Activated CD4-positive, alpha-beta T cell treated with anti-CD3 and anti-CD28 coated beads, Interleukin-2, amount 50 U/mL, for 16 hours (primary cell): ENCODE data around the gene TMED8.
"Not testable (repeated sequence)": the region's sequence is repeated elsewhere in the genome, so short reads cannot be mapped to it uniquely, and the experiment has no call there.

Experiments
- DNase-seq: peaks from one replicate; pipeline ENCODE4 v3.0.0-alpha.2; 2020

Gene TMED8

DNA sequence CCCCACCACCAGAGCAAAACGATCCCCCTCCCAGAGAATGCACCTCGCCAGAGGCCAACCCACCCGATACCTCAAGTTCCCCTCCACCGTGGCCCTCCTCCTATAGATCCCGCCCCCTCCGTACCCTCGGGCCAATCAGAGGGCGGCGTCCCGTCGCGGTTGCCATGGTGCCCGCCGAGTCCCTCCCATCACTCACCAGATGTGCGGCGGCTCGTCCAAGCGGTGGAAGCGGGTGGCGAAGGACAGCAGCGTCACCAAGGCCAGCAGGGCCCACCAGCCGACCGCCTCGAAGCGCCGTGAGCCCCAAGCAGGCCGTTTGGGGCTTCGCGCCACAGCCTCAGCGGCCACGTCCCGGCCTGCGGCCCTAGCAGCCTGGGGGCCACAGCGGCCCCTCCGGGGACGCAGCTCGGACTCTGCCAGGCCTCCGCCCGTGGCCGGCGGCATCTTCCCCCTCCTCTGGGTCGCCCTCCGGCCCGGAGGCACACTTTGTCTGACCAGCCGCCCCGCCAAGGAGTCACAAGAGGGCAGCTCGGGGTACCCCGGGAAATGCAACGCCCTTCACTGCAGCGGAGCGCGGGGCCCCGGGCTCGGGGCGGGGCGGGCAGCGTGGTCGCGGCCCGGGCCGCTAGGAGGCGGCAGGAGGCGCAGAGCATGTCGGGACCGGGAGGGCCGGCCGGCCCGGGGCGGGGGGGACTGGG lies 56.5 kb downstream of the TMED8 start, which contains the start of gene POMT2:
POMT2 (minus strand) TSS at position 646 of the 698 bp plus-strand sequence; CDS start at position 444, 202 bp downstream.
- DNase-seq = peak; percentile 93

DNA sequence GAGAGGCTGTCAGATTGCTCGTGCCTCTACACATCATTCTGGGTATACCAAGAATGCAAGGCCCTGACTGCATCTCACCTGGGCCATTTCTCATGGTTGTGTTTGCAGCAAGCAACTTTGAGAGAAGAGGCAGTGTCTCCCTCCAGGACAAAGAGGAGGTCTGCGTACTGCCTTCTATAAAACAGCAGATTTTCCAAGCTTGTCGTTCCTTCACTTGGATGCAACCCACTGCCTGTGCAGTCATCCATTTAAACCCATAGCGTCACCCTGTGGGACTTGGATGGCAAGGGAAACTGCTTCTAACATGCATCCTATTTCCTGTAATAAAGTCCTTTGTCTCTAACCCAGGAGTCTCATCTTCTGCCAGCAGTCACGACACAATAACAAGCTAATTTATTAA lies 57.5 kb downstream of the TMED8 start:
- DNase-seq = no peak

DNA sequence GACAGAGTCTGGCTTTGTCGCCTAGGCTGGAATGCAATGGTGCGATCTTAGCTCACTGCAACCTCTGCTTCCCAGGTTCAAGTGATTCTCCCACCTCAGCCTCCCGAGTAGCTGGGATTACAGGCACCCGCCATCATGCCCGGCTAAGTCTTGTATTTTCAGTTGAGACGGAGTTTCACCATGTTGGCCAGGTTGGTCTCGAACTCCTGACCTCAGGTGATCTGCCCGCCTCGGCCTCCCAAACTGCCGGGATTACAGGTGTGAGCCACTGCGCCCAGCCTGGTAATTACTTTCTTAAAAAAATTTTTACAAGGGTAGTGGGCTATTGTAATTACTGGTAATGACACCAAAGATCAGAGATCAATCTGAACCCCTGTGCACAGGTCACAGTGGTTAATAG lies 58.1 kb downstream of the TMED8 start:
- DNase-seq = not testable (repeated sequence)

- no peak for DNase-seq
Observed at GRCh38 chr14:77318006-77318553, 58.8 kb downstream of the TMED8 start.

- DNase-seq = no peak
Observed at GRCh38 chr14:77316872-77317301, 60.0 kb downstream of the TMED8 start.

GRCh38 chr14:77316195-77316505 lies 60.7 kb downstream of the TMED8 start:
- DNase-seq = no peak

DNA sequence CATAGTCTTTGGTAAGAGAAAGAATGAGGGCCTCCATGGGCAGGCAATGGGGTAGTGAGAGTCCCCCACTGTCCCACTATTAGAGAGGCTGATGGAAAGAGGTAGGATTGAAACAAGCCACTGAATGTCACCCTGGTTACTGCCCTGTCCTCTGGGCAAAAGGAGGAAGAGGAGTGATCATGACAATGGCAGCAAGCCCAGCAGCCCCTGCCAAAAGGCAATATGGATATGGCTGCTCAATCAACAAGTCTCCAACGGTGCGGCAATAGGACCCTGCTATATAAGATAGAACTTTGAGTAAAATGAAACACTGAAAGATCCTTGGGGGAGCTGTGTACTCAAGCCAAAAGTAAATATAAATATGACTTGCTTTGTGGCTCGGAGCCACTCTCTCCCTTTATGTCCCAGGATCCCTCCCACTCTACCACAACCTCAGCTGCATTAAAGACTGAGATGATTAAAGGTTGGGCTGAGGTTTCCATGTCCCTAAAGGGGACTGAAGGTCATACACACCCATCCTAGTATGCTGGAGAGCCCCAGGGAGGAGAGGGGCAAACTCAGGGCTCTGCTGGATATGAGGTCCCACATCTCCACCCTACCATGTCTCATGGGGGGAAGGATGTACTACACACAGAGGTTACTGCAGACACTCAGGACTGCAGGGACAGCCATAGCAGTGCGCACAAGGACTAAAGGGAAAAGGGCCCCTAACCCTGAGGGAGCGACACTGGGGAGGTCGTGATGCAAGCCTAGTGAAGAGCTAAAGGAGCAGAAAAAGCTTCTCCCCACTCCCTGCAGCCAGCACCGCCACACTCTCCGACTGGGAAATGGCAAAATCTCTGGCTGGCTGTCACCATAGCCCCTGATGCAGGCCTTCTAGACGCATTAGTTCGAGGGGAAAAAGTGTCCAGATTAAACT lies 62.1 kb downstream of the TMED8 start:
- DNase-seq = no peak

- no peak for DNase-seq
Observed at GRCh38 chr14:77314043-77314442, 62.9 kb downstream of the TMED8 start.

- no peak for DNase-seq
Observed at GRCh38 chr14:77313371-77313770, 63.5 kb downstream of the TMED8 start.

- no peak for DNase-seq
Observed at GRCh38 chr14:77311217-77311616, 65.7 kb downstream of the TMED8 start.

GRCh38 chr14:77310026-77310425 lies 66.9 kb downstream of the TMED8 start:
- no peak for DNase-seq

- DNase-seq = no peak
Observed at GRCh38 chr14:77309131-77309530, 67.8 kb downstream of the TMED8 start.

DNA sequence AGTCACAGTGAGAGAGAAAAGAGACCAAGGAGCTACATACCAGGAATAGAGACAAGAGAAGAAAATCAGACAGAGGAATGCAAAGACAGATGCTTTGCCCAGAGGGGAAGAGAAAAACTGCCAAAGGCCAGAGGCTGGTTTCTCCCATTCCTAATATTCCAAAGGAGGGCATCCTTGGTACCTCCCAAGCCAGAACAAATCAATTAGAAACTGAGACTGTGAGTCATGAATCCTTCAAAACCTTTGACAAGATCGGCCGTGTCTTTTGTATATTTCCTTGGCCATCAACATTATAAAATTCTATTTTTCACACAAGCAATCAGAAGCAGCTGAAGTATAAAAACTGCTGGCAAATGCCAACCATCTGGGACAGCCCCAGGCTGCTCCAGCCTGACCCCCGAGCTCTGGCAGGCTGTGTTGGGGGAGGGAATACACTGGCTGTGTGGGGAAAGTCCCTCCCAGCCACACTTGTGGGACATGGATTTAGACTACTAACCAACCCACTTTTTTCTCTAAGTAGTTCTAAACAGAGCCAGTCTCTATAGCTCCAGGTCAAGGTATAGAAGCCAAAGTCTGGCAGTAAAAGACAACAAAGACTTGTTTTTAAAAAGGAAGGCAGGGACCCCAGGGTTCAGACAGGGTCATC lies 69.9 kb downstream of the TMED8 start:
- peak; percentile 25 for DNase-seq

GRCh38 chr14:77306416-77306815 lies 70.5 kb downstream of the TMED8 start:
- no peak for DNase-seq

DNA sequence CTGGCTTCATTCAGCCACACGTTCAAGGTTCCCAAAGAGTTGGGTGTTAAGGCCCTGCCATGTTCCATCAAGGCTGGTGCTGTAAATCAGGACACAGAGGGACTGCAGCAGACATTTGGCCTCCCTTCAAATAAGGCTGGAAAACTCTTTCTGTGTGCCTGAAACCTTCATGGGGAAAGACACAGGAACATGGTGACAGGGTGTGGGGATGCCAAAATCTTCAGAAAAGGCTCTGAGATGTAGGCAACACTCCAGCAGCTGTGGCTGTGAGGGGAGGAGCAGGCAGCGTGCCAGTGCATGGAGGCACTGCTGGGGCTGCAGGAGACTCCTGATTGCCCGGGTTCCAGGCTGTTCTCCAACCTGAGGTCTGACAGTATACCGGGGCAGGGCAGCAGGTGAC lies 71.2 kb downstream of the TMED8 start:
- DNase-seq = no peak

DNA sequence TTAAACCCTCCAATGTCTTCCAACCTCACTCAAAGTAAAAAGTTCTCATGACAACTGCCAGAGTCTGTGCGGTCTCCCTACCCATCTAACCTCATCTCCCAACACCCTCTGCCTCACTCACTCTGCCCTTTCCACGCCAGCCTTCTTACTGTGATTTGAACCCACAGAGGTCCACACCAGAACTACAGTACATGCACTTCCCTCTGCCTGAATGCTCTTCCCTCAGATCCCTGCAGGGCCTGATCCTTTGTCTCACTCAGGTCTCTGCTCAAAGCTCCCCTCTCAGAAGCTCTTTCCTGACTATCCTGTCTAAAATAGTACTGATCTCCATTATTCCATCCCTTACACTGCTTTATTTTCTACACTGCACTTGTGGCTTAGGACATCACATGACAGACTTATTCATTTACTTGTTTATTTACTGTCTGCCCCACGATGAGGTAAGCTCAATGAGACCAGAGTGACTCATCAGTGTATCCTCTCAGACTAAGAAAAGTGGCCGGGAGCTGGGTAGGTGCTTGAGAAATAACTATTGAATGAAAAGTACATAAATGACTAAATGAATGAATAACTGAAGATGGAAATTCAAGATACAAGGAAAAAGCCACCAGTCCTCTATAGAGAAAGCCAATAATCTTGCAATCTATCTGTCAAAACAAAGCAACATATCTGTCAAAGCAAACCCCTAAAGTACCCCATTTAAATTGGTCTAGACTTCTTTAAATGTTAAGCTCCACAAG lies 73.3 kb downstream of the TMED8 start:
- DNase-seq = peak; percentile 93

- peak; percentile 95 for DNase-seq
Observed at GRCh38 chr14:77302926-77303325, 74.0 kb downstream of the TMED8 start.

GRCh38 chr14:77301103-77301502 lies 75.8 kb downstream of the TMED8 start:
- DNase-seq = peak; percentile 73

DNA sequence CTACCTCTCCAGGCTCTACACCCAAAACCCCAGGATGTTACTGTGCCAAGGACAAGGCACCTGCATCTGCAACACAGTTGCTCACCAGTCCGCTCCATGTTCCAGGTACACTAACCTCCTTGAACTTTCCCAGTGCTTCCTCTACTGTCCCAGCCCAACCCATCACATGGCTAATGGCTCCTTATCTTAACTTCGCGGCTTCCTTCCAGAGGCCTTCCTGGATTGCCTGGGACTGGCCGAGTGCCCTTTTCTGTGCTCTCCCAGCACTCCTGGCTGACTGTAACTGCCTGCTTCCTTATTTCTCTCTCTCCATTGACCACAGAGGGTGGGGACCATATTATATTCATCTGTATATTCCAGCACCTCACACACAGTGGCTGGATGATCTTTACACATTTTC lies 77.1 kb downstream of the TMED8 start:
- no peak for DNase-seq

DNA sequence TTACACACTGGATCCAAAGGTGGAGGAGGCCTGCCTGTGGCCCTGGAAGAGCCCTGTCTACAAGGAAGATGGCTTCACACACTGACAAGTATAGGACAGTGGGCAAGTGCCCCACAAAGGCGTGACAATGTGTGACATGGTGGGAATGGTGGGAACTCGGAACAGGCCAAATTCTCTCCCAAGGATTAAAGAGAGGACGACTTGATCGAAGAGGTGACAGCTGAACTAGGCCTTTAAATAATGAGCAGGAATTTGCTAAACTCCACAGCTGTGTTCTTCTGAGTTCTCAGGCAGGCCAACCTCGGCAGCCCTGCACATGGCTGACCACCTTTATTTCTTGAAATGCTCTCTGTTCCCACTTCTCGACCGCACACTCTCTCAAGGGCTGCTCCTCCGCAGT lies 80.0 kb downstream of the TMED8 start:
- DNase-seq = no peak

- DNase-seq = no peak
Observed at GRCh38 chr14:77296155-77296554, 80.7 kb downstream of the TMED8 start.

GRCh38 chr14:77290705-77291104 lies 86.2 kb downstream of the TMED8 start:
- DNase-seq = no peak

- DNase-seq = no peak
Observed at GRCh38 chr14:77286576-77286975, 90.3 kb downstream of the TMED8 start.
